ENCODE data around the gene RASSF10.

RASSF10 gene

DNA sequence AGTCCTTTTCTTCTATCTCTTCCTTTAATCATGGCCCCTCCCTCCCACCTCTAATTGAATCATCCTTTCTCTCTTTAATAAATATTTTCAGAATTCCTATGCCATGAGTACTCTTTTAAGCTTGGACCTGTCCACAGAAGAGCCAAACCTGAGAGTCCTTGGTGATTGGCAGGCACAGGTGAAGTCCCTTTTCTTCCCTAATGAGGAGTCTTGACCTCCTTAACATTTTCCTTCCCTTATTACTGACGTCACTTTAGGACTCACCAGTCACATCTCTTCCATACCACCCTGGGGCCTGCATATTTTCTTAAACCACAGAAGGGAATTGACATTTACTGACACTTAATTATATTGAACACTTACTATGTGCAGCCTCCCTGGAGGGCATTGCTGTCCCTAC, 41.0 kb upstream of the RASSF10 start:
- H3K27ac ChIP-seq: no peak overlapping the region
- TF ChIP-seq CTCF (conservative IDR thresholded peaks at IDR 0.05): no peak
- TF ChIP-seq ZFX (IDR thresholded peaks at IDR 0.05): no peak

- TF ChIP-seq CTCF (conservative IDR thresholded peaks at IDR 0.05) (no peak), ZFX (IDR thresholded peaks at IDR 0.05) (no peak)
- H3K27ac ChIP-seq: no peak overlapping the region
Observed at GRCh38 chr11:12968826-12969225, 40.3 kb upstream of the RASSF10 start.

DNA sequence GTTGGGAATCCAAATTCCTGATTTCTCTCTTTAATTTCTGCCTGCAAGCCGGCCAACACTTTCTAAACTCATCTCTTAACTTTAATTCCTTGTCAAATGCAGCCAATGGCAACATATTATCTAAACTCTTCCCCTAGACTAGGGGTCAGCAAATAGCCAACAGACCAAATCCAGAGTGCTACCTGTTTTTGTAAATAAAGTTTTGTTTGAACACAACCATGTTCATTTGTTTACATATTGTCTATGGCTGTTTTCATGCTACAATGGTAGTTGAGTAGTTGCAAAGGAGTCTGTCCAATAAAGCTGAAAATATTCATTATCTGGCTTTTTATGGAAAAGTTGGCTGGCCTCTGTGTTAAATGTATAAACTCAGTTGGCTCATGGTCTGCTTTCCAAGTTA, 37.2 kb upstream of the RASSF10 start:
- no peak overlapping the region for H3K27ac ChIP-seq
- TF ChIP-seq CTCF (conservative IDR thresholded peaks at IDR 0.05) (no peak), ZFX (IDR thresholded peaks at IDR 0.05) (no peak)

DNA sequence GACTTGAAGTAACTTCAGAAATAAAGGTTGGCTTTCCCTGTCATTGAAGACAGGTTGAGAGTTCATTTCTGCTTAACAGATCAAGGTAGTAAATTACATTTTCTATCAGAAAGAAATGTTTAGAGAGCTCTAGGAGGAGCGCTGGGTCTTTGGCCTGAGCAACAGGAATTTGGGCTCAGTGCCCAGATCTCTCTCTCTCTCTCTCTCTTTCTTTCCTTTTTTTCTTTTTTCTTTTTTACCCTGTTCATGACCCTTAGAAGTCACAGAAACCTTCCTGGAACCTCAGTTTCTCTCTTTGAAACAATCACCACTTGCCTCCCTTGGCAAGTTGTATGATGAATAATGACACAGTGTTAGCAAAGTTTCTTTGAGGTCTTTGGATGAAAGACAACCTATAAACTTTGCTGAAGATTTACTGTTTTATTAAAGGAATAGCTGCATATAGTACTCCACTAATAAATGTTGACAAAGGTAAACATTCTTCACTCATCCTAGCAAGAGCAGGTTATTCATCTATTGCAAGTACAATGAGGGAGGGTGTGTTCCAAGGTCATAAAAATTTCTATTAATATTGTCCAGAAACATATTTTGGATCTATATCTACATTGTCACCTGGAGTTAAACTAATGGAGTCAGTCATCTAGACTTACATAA, 35.5 kb upstream of the RASSF10 start:
- TF ChIP-seq CTCF (conservative IDR thresholded peaks at IDR 0.05) (no peak; the same call in none of the 2 replicates), ZFX (IDR thresholded peaks at IDR 0.05) (no peak)
- no peak overlapping the region for H3K27ac ChIP-seq

DNA sequence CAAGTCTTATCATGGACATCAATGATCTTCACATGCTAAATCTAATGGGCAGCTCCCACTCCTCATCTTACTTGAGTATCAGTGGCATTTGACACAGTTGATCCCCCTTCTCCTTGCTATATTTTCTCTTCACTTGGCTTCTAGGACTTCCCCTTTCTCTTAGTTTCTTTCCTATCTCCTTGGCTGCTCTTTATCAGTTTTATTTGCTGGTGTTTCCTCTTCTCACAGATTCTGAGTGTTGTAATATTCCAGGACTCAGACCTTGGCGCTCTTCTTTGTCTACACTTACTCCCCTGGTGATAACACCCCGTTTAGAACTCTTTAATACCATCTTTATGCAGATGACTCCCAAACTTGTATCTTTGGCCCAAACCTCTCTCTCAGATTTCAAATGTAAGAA, 33.9 kb upstream of the RASSF10 start:
- TF ChIP-seq CTCF (conservative IDR thresholded peaks at IDR 0.05) (no peak), ZFX (IDR thresholded peaks at IDR 0.05) (no peak)
- H3K27ac ChIP-seq: no peak overlapping the region

DNA sequence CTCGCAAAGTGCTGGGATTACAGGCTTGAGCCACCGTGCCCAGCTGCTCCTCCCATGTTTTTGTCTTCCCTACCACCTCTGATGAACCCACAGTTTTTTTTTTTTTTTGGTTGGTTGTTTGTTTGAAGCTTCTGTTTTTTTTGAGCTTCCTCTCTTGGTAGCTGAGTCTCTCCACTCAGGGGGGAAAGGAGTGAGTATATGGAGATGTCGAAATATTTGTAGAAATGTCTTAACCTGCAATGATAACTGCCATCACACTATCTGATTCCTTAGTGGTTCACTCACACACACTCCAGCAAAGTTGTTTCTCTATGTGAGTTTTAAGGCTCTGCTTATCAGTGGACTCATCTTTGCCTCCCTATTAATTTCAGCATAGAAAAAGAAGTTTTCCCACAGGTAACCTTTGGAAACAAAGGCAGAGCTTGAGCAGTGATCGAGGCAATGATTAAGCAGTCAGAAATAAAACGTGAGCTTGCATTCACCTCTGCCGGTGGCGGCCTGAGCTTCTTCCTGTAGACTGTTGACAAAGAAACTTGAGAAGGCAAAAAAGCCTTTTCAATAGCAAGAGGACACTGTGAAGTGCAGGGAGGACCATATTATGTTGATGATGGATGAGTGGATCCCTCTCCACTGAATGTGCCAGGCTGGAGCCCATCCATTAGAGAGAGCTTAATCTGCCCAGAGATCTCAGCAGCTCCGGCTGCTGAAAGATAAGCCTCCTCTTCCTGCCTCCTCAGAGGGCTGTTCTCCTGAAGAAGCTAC, 29.0 kb upstream of the RASSF10 start:
- H3K27ac ChIP-seq: no peak overlapping the region
- TF ChIP-seq ZFX (IDR thresholded peaks at IDR 0.05) (no peak), CTCF (conservative IDR thresholded peaks at IDR 0.05) (no peak)

GRCh38 chr11:12981676-12982522, 27.2 kb upstream of the RASSF10 start:
- TF ChIP-seq ZFX (IDR thresholded peaks at IDR 0.05) (no peak), CTCF (conservative IDR thresholded peaks at IDR 0.05) (no peak)
- H3K27ac ChIP-seq: no peak overlapping the region
